ENCODE data around the gene ITGB8. TPM values are rescaled to one million over a fixed set of nuclear protein-coding genes. Genes with fewer than 3 reads are reported as not detected.

ITGB8 gene
- total and polyA plus RNA-seq, 9 of the 15 experiments (the other 6 are each of a cell fraction or from before 2014, with no cell fraction given), result under 0.01 to 0.03 (median 0.02) TPM; not detected in 6

DNA sequence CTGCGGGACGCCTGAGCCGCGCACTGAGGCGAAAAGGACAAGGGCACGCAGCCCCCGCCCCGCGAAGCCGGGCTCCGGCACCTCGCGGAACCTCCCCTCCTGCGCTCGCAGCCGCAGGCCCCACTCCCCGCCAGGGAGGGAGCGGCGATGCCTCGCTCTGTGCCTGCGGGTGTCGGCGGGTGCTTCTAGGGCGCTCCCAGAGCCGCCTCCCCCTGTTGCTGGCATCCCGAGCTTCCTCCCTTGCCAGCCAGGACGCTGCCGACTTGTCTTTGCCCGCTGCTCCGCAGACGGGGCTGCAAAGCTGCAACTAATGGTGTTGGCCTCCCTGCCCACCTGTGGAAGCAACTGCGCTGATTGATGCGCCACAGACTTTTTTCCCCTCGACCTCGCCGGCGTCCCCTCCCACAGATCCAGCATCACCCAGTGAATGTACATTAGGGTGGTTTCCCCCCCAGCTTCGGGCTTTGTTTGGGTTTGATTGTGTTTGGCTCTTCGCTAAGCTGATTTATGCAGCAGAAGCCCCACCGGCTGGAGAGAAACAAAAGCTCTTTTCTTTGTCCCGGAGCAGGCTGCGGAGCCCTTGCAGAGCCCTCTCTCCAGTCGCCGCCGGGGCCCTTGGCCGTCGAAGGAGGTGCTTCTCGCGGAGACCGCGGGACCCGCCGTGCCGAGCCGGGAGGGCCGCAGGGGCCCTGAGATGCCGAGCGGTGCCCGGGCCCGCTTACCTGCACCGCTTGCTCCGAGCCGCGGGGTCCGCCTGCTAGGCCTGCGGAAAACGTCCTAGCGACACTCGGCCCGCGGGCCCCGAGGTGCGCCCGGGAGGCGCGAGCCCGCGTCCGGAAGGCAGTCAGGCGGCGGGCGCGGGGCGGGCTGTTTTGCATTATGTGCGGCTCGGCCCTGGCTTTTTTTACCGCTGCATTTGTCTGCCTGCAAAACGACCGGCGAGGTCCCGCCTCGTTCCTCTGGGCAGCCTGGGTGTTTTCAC is 519 bp downstream of the ITGB8 start:
- Histone ChIP-seq H2AFZ (ENCODE audit: low read depth, low read length) (peak overlapping the region; percentile 88), H3K79me2 (ENCODE audit: control insufficient read depth, insufficient read depth, low read length) (no peaks in the 10 kb centered on the region), H3K27ac (ENCODE audit: extremely low read depth, low read depth, low read length) (no peak overlapping the region), H3K4me3 (peak overlapping the region; percentile 54), H3K9me3 (replicated peaks; ENCODE audit: control insufficient read depth, insufficient read depth, low read depth, low read length) (no peaks in the 10 kb centered on the region), H3K9ac (ENCODE audit: insufficient read depth in 1 of 2, low read depth in 2 of 2, low read length in 2 of 2) (peak overlapping the region in 1 of 2 experiments; percentile 92; a peak in 2 of 4 replicates), H3K36me3 (ENCODE audit: control insufficient read depth, insufficient read depth, low read length) (no peaks in the 10 kb centered on the region), H3K4me1 (replicated peaks in 1 of 2; ENCODE audit: control insufficient read depth in 2 of 2, insufficient read depth in 2 of 2, low read length in 2 of 2) (peaks cover 4 to 18% of the 10 kb centered on the region in 2 experiments; a peak in 3 of 5 replicates), H3K9me1 (ENCODE audit: control insufficient read depth, insufficient read depth, low read length) (no peaks in the 10 kb centered on the region), H3K27me3 (ENCODE audit: control insufficient read depth in 2 of 2, insufficient read depth in 2 of 2, low read length in 2 of 2) (peaks cover 0 to 8% of the 10 kb centered on the region in 2 experiments; a peak in 1 of 5 replicates), H4K20me1 (replicated peaks; ENCODE audit: control insufficient read depth, insufficient read depth, low read length) (no peaks in the 10 kb centered on the region), H3K4me2 (ENCODE audit: insufficient read depth, low read length) (peak overlapping the region; percentile 97)
- intact Hi-C loops (cut with micrococcal nuclease), result no loop called here
- ChIA-PET POLR2A (interaction anchor here (0.6 kb wide), 1 partner anchor 445 kb away, joined by 6 read pairs; no protein-coding TSS in a partner anchor), CTCF (ENCODE audit: low intra/inter-chr PET ratio) (no interaction called here)
- in situ Hi-C loops (cut with MboI), result loop anchor here (25.0 kb wide), 1 partner anchor 569 kb away; the partner anchor contains the start of gene TMEM196
- ATAC-seq (peak; percentile 15; the same call in 2 of the 3 replicates), DNase-seq (ENCODE audit: extremely low read depth in 1 of 4, low spot score in 3 of 4) (peak in 1 of 4 experiments; percentile 12), FAIRE-seq (no peak)
- BruUV-seq (replicated peaks), result no TSS peak
- TF ChIP-seq ZNF584 (CRISPR knock-in tag; IDR thresholded peaks at IDR 0.05; ENCODE audit: low read depth), result no peak
- peak; percentile 8 for TF ChIP-seq HMGN3 (IDR thresholded peaks at IDR 0.05; ENCODE audit: borderline replicate concordance, extremely low read depth, insufficient read length, low read depth, low read length)
- TF ChIP-seq EP300 (IDR thresholded peaks at IDR 0.05; ENCODE audit: low read length), result no peak
- no peak for TF ChIP-seq MAZ (CRISPR knock-in tag; conservative IDR thresholded peaks at IDR 0.05 in 1 of 2, IDR thresholded peaks at IDR 0.05 in 1 of 2)
- no peak for TF ChIP-seq CAMTA2 (CRISPR knock-in tag; conservative IDR thresholded peaks at IDR 0.05)
- no peak for TF ChIP-seq CHD4 (IDR thresholded peaks at IDR 0.05; ENCODE audit: insufficient read depth, insufficient replicate concordance, low read depth, low read length, poor library complexity, severe bottlenecking)
- no peak for TF ChIP-seq TBP (optimal IDR thresholded peaks at IDR 0.05; ENCODE audit: low read depth, low read length)
- TF ChIP-seq, protein P1, sequence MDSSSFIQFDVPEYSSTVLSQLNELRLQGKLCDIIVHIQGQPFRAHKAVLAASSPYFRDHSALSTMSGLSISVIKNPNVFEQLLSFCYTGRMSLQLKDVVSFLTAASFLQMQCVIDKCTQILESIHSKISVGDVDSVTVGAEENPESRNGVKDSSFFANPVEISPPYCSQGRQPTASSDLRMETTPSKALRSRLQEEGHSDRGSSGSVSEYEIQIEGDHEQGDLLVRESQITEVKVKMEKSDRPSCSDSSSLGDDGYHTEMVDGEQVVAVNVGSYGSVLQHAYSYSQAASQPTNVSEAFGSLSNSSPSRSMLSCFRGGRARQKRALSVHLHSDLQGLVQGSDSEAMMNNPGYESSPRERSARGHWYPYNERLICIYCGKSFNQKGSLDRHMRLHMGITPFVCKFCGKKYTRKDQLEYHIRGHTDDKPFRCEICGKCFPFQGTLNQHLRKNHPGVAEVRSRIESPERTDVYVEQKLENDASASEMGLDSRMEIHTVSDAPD (CRISPR knock-in tag; IDR thresholded peaks at IDR 0.05), result no peak
- TF ChIP-seq, protein P2, sequence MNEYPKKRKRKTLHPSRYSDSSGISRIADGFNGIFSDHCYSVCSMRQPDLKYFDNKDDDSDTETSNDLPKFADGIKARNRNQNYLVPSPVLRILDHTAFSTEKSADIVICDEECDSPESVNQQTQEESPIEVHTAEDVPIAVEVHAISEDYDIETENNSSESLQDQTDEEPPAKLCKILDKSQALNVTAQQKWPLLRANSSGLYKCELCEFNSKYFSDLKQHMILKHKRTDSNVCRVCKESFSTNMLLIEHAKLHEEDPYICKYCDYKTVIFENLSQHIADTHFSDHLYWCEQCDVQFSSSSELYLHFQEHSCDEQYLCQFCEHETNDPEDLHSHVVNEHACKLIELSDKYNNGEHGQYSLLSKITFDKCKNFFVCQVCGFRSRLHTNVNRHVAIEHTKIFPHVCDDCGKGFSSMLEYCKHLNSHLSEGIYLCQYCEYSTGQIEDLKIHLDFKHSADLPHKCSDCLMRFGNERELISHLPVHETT (CRISPR knock-in tag; conservative IDR thresholded peaks at IDR 0.05 in 1 of 2, IDR thresholded peaks at IDR 0.05 in 1 of 2), result no peak
- WGBS (ENCODE audit: insufficient coverage, low coverage, missing lambda C conversion rate), result 54% methylated on average over 48 of the region's 92 CpGs
